Brain microvascular endothelial cell (primary cell): ENCODE measurements around the gene ZNF530.

Experiments
- DNase-seq: peaks from one replicate; pipeline ENCODE4 v3.0.0-alpha.2; 2020
- H3K27ac ChIP-seq: fragments of 250-450 bp; sonication (Bioruptor Pico); 2 replicates; pipeline ENCODE4 v1.5.1; 2020; ENCODE audit warnings: mild to moderate bottlenecking, moderate library complexity
- H3K27me3 ChIP-seq: fragments of 250-450 bp; sonication (Bioruptor Pico); replicated peaks from 2 replicates; pipeline ENCODE4 v1.5.1; 2020; ENCODE audit warnings: mild to moderate bottlenecking
- H3K36me3 ChIP-seq: fragments of 250-450 bp; sonication (Bioruptor Pico); replicated peaks from 2 replicates; pipeline ENCODE4 v1.5.1; 2020; ENCODE audit warnings: mild to moderate bottlenecking
- H3K4me3 ChIP-seq: 2 replicates; pipeline ENCODE4 v1.5.1; 2011; ENCODE audit warnings: low read depth, mild to moderate bottlenecking, control low read depth, low read length, moderate library complexity
- CTCF ChIP-seq: IDR thresholded peaks from 2 replicates; pipeline ENCODE4 v1.5.1; 2011; ENCODE audit warnings: low read depth, mild to moderate bottlenecking, moderate library complexity, low read length, control low read depth, inconsistent platforms; ENCODE audit errors: missing control alignments
- in situ Hi-C: cut with HindIII; loops from 2 replicates; pipeline ENCODE4 v1.10.0; 2017; ENCODE audit warnings: low sequenced_read_pairs, low pct_ligation_motif_present

Gene ZNF530

GRCh38 chr19:57559404-57560025, 40.2 kb upstream of the ZNF530 start, which contains the start of gene ZNF550:
Gene ZNF550, minus strand, starts transcription at chr19:57559863. Its CDS starts 181 bp downstream, at chr19:57559682.
- peak within 1 kb of the TSS; percentile 76 for H3K27ac ChIP-seq
- TF ChIP-seq CTCF = no peak
- H3K36me3 ChIP-seq = peaks cover 20% of the 10 kb centered on the region
- DNase-seq = peak; percentile 89
- peak within 1 kb of the TSS; percentile 97 for H3K4me3 ChIP-seq
- in situ Hi-C loops = no loop called here
- H3K27me3 ChIP-seq = no peaks in the 10 kb centered on the region

GRCh38 chr19:57560049-57560491, 39.6 kb upstream of the ZNF530 start:
- Histone ChIP-seq H3K27me3 (no peaks in the 10 kb centered on the region), H3K36me3 (peaks cover 15% of the 10 kb centered on the region), H3K27ac (peak overlapping the region; percentile 76), H3K4me3 (peak overlapping the region; percentile 97)
- no peak for TF ChIP-seq CTCF
- peak; percentile 71 for DNase-seq
- in situ Hi-C loops = no loop called here

GRCh38 chr19:57563547-57563946, 36.1 kb upstream of the ZNF530 start:
- no peak for DNase-seq
- Histone ChIP-seq H3K27ac (no peak overlapping the region), H3K4me3 (no peak overlapping the region), H3K27me3 (no peaks in the 10 kb centered on the region), H3K36me3 (no peaks in the 10 kb centered on the region)
- TF ChIP-seq CTCF = no peak
- in situ Hi-C loops = no loop called here

GRCh38 chr19:57566396-57567265, 33.1 kb upstream of the ZNF530 start:
- no peak overlapping the region for H3K4me3 ChIP-seq
- peaks cover 8% of the 10 kb centered on the region for H3K36me3 ChIP-seq
- no peak for TF ChIP-seq CTCF
- no peak for DNase-seq
- in situ Hi-C loops = no loop called here
- H3K27me3 ChIP-seq = no peaks in the 10 kb centered on the region
- H3K27ac ChIP-seq = no peak overlapping the region

- in situ Hi-C loops = no loop called here
- no peak overlapping the region for H3K27ac ChIP-seq
- TF ChIP-seq CTCF = no peak
- DNase-seq = no peak
- H3K27me3 ChIP-seq = no peaks in the 10 kb centered on the region
- peaks cover 48% of the 10 kb centered on the region for H3K36me3 ChIP-seq
- no peak overlapping the region for H3K4me3 ChIP-seq
Observed at GRCh38 chr19:57570707-57571106, 29.0 kb upstream of the ZNF530 start.
